Measurements from ENCODE around the gene ADGRB3. TPM values are rescaled to one million over a fixed set of nuclear protein-coding genes. Genes with fewer than 3 reads are reported as not detected.
"Not testable (repeated sequence)": the region's sequence is repeated elsewhere in the genome, so short reads cannot be mapped to it uniquely, and the experiment has no call there.

The ADGRB3 gene
- total RNA-seq, 1 donor from 2014 or later = 0.05 TPM

- DNase-seq (ENCODE audit: low read depth) = peak; percentile 51
Observed at GRCh38 chr6:69232911-69233448, 597.9 kb downstream of the ADGRB3 start.

GRCh38 chr6:69238067-69238466 is 603.0 kb downstream of the ADGRB3 start:
- DNase-seq (ENCODE audit: low read depth) = no peak

GRCh38 chr6:69246983-69247382 is 611.9 kb downstream of the ADGRB3 start:
- no peak for DNase-seq (ENCODE audit: low read depth)

- no peak for DNase-seq (ENCODE audit: low read depth)
Observed at GRCh38 chr6:69261010-69261409, 625.9 kb downstream of the ADGRB3 start.

GRCh38 chr6:69263297-69263696 is 628.2 kb downstream of the ADGRB3 start:
- no peak for DNase-seq (ENCODE audit: low read depth)

- DNase-seq (ENCODE audit: low read depth) = no peak
Observed at GRCh38 chr6:69265090-69265489, 630.0 kb downstream of the ADGRB3 start.

GRCh38 chr6:69265706-69266105 is 630.6 kb downstream of the ADGRB3 start:
- DNase-seq (ENCODE audit: low read depth) = no peak

GRCh38 chr6:69276204-69276603 is 641.1 kb downstream of the ADGRB3 start:
- no peak for DNase-seq (ENCODE audit: low read depth)

- DNase-seq (ENCODE audit: low read depth) = no peak
Observed at GRCh38 chr6:69279805-69280204, 644.7 kb downstream of the ADGRB3 start.

- no peak for DNase-seq (ENCODE audit: low read depth)
Observed at GRCh38 chr6:69280858-69281257, 645.8 kb downstream of the ADGRB3 start.

GRCh38 chr6:69284176-69284730 is 649.2 kb downstream of the ADGRB3 start:
- no peak for DNase-seq (ENCODE audit: low read depth)

GRCh38 chr6:69285054-69285453 is 650.0 kb downstream of the ADGRB3 start:
- DNase-seq (ENCODE audit: low read depth) = no peak

GRCh38 chr6:69286331-69286730 is 651.2 kb downstream of the ADGRB3 start:
- DNase-seq (ENCODE audit: low read depth) = no peak

- DNase-seq (ENCODE audit: low read depth) = not testable (repeated sequence)
Observed at GRCh38 chr6:69288198-69288597, 653.1 kb downstream of the ADGRB3 start.

GRCh38 chr6:69289689-69290495 is 654.8 kb downstream of the ADGRB3 start:
- no peak for DNase-seq (ENCODE audit: low read depth)

- DNase-seq (ENCODE audit: low read depth) = no peak
Observed at GRCh38 chr6:69293471-69293870, 658.4 kb downstream of the ADGRB3 start.

- DNase-seq (ENCODE audit: low read depth) = no peak
Observed at GRCh38 chr6:69294407-69294806, 659.3 kb downstream of the ADGRB3 start.

- DNase-seq (ENCODE audit: low read depth) = no peak
Observed at GRCh38 chr6:69294862-69295261, 659.8 kb downstream of the ADGRB3 start.

- DNase-seq (ENCODE audit: low read depth) = no peak
Observed at GRCh38 chr6:69303382-69303781, 668.3 kb downstream of the ADGRB3 start.

GRCh38 chr6:69305456-69305855 is 670.4 kb downstream of the ADGRB3 start:
- DNase-seq (ENCODE audit: low read depth) = no peak

GRCh38 chr6:69308584-69308983 is 673.5 kb downstream of the ADGRB3 start:
- DNase-seq (ENCODE audit: low read depth) = no peak

- no peak for DNase-seq (ENCODE audit: low read depth)
Observed at GRCh38 chr6:69311888-69312287, 676.8 kb downstream of the ADGRB3 start.

GRCh38 chr6:69314001-69314400 is 678.9 kb downstream of the ADGRB3 start:
- DNase-seq (ENCODE audit: low read depth) = no peak

Measured in renal cortical epithelial cell (primary cell).